Epithelial cell of prostate (primary cell): ENCODE measurements around the gene PPP1R3E.
"Not testable (repeated sequence)": the region's sequence is repeated elsewhere in the genome, so short reads cannot be mapped to it uniquely, and the experiment has no call there.

Experiments used
- DNase-seq: peaks from one replicate; pipeline ENCODE4 v3.0.0-alpha.2; 2011; ENCODE audit warnings: low read depth, low spot score
- H3K27ac ChIP-seq: fragments of 450-650 bp; 2 replicates; pipeline ENCODE4 v1.5.1; 2017; ENCODE audit warnings: mild to moderate bottlenecking

The PPP1R3E gene

DNA sequence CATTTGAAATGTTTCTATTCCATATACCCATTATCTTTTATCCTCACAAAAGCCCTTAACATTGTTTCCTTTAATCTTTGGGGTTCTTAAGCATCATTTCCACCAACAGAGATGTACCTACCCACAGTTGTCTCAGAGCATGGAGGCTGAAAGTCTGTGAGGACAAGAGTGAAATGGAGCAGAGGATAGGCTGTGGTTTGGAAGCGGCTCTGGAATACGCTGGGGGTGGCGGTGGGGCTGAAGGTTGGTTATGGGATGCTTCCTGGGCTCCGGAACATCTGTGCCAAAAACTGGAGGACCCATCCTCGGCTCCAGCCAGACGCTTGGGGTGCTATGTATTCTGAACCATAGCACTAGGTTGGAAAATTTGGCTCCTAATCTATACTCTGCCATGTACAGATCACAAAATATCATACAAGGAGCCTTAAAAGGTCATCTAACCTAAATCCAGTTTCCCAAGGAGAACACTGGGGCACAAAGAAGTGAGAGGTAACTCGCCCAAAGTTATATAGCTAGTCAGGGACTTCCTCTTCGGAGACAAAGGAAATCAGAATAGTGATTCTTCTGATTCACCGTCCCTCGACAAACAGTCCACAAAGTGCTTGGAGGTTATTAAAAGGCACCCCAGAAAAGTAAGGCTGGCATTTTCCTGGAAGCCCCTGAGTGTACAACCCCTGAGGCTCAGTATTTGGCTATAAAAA lies 2.5 kb downstream of the PPP1R3E start:
- peak overlapping the region; percentile 85 for H3K27ac ChIP-seq
- DNase-seq, result no peak

DNA sequence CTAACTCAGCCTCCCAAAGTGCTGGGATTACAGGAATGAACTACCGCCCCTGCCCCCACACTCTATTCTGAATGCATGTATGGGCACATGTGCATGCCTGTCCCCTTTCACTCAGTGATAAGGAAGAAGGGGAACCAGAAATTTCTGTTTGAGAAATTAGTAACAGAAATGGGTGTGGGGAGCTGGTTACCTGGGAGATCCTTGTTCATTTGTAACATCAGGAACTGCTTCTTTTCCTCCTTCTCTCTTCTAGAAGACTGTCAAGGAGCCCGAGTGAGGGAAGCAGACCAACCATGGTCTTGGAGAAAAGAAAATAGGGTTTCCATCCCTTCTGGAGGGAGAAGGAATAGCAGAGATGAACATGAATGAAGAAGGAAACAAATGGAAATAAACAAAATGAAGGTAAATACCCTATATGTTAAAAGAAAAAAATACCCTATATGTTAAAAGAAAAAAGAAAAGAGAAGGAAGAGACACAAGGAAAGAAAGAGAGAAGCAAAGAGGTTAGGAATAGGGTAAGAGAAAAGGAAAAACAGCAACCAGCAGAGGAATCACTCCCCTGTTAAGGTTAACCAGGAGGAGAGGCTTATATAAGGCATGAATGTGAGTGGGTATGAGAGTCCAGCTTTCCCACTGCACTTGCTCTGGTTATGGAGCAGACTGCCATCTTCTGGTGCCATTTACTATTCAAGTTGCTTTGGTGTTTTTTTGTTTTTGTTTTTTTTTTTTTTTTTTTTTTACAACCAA lies 3.3 kb downstream of the PPP1R3E start:
- DNase-seq, result peak; percentile 53
- peak overlapping the region; percentile 85 for H3K27ac ChIP-seq

DNA sequence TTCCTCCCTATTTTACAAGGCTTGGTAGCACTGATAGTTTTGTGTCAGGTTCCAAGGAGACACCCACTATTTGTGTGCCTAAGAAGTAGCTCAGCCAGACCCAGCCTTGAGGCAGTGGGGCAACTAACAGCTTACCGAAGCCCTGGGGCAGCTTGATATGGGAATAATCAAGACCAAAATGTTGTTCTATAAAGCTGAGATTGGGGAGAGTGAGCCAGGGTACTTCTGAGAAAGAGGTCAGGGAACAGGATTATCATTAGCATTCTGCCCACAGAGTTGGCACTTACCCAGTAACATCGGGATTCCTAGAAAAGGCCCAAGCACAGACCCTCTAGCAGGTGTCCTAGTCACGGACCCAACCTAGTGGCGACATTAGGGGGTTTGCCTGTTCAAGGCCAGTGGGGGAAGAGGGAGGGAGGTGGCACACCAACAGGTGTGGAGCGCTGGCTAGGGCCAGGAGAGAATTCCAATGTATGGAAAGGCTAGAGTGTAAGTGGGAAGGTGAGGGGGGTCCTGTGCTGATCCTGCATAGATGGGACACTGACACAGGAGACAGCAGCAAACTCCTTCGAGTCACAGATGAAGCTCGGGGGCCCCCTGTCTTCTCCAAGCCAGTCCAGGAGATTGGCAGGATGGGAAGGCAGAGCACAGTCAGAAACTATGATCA lies 4.9 kb downstream of the PPP1R3E start:
- H3K27ac ChIP-seq, result peak overlapping the region; percentile 85
- no peak for DNase-seq

DNA sequence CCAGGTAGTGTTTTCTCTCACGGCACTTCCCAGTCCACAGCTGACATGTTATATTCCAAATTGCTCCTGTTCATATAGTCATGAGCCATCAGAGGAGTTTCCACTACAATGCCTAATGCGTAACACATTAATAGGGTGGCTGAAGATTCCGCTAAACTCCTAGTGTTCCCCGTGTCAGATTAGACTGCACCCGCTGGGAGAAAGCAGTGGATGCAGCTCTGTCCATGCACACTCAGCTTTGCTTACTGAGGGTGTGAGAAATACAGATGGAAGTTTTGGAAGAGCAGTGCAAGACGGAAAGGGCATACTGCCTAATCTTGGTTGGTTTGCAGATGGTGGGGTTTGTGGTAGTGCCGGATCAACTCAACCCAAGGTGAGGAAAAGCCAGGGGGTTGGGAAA lies 5.6 kb downstream of the PPP1R3E start:
- no peak for DNase-seq
- H3K27ac ChIP-seq, result no peak overlapping the region

DNA sequence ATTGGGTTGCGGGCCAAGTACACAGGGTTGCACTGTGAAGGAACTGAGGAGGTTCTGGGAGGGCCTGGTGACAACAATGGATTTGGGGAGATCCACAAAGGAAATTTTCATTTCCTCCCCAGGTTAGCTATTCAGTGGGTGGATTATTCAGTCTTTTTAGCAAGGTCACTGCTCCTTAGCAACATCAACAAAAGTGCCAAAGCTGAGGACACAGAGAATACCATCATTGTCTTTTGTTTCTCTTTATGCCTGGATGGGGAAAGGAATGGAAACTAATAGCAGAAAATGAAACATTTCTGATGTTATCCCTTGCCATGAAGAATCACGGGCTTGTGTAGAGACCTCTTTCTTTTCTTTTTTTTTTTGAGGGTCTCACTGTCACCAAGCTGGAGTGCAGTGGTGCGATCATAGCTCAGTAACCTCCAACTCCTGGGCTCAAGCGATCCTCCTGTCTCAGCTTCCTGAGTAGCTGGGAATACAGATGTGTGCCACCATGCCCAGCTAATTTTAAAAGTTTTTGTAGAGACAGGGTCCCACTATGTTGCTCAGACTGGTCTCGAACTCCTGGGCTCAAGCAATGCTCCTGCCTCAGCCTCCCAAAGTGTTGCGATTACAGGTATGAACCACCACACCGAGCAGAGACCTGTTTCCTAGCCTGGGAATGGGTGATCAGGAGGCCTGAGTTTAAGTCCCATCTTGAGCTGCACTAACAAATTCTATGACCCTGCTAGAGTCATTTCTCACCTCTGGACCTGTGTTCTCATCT lies 6.5 kb downstream of the PPP1R3E start:
- no peak overlapping the region for H3K27ac ChIP-seq
- DNase-seq, result no peak

DNA sequence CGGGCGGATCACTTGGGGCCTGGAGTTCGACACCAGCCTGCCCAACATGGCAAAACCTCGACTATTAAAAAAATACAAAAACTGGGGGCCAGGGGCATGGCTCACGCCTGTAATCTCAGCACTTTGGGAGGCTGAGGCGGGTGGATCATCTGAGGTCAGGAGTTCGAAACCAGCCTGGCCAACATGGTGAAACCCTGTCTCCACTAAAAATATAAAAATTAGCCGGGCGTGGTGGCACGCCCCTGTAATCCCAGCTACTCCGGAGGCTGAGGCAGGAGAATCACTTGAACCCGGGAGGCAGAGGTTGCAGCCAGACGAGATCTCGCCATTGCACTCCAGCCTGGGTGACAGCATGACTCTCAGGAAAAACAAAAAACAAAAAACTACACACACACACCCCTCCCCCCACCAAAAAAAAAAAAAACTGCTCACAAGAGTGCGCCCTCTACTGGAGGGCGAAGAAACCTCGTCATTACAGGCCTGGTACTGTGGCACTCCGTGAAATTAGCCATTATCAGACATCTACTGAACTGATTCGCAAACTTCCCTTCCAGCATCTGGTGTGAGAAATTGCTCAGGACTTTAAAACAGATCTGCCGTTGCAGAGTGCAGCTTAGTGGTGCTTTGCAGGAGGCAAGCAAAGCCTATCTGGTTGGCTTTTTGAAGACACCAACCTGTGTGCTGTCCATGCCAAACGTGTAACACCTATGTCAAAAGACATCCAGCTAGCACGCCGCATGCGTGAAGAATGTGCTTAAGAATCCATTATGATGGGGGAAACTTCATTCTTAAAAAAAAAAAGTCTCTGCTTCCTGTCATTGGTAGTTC lies 7.7 kb downstream of the PPP1R3E start:
- no peak for DNase-seq
- no peak overlapping the region for H3K27ac ChIP-seq

DNA sequence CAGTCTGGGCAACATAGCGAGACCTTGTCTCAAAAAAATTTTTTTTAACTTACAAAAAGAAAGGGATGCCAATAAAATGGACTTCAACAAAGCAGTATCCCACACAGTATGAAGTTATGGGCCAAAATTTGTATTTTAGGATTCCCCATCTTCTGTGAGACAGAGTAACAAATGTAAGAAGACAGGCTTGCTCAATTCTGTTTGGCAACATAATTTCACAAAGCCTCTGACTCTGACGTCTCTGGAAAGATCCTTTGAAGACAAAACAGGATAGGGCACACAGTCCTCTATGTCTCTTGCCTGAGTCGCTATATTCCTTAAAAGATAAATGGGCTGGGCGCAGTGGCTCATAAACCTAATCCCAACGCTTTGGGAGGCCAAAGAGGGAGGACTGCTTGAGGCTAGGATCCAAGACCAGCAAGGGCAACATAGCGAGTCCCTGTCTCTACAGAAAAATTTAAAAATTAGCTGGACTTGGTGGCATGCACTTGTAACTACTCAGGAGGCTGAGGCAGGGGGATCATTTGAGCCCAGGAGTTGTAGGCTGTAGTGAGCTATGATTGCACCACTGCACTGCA lies 15.7 kb downstream of the PPP1R3E start:
- peak overlapping the region; percentile 83 for H3K27ac ChIP-seq
- no peak for DNase-seq

DNA sequence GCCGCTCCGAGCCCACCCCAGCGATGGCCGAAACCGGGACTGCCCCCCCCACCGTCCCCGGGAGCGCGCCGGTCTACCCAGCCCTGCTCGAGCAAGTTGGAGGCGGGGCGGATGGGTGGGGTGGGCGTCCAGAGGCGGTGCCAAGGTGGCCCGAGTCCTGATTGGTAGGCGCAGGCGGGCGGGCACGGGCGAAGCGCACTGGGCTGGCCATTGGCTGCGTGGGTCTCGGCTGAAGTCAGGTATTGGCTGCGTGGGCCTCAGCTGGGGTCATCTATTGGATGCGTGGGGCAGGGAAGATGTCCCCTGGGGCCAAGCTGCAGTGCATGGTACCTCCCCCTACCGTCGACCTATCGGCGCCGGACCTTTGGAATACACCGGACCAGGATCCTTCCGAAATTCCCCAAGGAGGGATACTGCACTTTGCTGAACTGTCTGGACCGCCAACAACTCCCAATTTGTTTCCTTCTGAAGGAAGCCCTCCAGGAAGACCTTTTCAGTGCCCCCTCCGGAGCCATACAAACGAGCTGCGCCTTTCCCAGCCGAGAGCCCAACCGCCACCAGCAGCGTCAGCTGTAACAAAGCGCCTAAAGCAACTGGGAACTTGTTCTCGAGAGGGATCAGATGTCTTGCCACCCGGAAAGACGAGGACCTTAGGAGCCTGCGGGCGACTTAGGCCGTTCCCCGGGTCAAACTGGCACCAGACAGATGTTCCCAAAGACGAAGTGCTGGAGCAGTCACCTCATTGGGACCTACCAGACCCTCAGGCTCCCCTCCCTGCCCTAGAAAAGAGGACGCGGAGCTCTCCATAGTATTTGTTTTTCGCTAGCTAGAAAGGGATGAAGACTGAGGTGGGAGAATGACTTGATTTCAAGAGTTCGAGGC lies 16.4 kb downstream of the PPP1R3E start, which contains the start of gene HOMEZ:
TSS of gene HOMEZ (minus strand) at position 113 of the 882 bp plus-strand sequence. CDS start 180 bp downstream, outside the sequence.
- DNase-seq, result peak; percentile 89
- peak within 1 kb of the TSS; percentile 83 for H3K27ac ChIP-seq

DNA sequence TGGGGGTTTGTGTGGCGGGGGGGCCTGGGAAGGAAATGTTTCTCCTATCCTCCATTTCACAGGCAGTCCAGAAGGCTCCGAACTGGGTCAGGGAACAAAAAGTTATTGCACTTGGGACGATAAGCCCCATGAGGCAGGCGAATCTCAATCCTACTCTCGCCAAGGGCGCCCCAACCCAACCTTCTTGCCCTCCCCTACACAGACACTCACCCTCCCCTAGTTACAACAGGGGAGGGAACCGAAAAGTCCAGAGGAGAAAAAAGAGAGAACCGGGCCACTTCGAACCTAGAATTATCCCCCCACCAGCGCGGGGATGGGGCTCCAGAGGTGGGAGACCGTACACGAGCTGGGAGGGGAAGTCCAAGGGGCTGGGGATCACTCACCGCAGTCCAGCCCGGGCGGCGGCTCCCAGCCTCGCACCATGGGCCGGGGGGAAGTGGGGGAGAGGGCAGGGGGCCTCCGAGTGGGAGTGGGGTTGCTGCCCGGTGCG lies 17.1 kb downstream of the PPP1R3E start:
- H3K27ac ChIP-seq, result peak overlapping the region; percentile 83
- DNase-seq, result no peak

DNA sequence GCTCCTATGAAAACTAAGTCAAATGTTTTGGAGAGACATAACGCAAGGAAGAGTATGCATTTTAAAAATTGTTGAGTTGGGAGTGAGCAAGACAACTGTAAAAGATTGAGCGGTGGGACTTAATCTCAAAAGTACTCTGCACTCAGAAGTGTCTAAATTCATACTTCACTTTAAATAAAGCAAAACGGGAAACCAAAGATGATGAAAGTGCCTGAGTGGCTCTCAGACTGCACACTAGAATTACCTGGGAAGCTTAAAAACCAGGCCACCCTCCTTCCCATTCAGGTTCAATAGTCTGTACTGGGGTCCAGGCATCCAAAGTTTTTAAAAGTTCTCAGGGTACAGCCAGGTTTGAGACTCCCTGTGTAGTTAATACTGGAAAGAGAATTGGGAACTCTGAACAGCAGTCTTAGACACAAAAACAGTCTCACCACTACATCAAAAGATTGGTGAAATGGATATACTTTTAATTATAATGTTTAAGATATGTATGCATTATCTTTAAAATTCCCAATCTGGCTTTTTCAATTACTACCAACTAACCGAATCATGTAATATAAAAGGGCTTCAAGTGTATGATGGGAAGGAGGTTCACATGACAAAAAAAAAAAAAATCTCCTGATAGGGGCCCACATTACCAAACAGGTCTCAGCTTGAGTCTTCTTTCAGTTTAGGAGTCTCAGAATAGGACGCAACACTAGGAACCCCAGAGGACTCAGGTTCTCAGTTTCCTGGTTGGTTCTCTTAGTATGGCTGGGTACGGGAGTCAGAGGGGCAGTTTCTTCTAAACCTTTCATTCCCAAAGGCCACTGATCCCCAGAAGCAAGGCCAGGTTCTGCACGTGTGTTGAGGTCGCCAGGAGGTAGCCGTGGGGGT lies 17.8 kb downstream of the PPP1R3E start:
- no peak for DNase-seq
- H3K27ac ChIP-seq, result peak overlapping the region; percentile 83

DNA sequence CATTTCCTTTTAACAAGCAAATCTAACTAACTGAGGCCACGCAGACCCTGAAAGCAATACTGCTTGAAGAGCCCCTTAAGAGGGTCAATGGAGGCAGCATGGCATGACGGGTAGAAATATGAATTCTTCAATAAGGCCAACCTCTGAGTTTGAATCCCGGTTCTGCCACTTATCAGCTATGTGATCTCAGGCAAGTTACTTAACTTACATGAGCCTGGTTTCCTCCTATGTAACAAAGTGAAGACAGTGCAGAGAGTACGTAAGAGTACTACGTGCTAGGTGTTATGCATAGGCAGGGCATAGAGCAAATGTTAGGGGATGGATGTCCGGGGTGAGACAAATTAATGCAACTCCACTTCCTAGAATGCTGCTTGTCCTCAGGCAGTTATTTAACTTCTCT lies 21.4 kb downstream of the PPP1R3E start:
- H3K27ac ChIP-seq, result no peak overlapping the region
- DNase-seq, result no peak

DNA sequence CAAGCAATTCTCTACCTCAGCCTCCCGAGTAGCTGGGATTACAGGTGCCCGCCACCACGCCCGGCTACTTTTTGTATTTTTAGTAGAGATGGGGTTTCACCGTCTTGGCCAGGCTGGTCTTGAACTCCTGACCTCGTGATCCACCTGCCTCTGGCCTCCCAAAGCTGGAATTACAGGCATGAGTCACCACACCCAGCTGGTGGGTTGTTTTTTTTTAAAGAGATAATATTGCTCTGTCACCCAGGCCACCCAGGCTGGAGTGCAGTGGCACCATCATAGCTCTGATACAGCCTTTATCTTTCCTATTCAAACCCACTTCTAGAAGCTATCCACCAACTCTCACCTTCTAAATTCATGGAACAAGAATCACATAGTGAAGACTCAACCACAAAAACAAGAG lies 24.7 kb downstream of the PPP1R3E start:
- not testable (repeated sequence) for DNase-seq, H3K27ac ChIP-seq

DNA sequence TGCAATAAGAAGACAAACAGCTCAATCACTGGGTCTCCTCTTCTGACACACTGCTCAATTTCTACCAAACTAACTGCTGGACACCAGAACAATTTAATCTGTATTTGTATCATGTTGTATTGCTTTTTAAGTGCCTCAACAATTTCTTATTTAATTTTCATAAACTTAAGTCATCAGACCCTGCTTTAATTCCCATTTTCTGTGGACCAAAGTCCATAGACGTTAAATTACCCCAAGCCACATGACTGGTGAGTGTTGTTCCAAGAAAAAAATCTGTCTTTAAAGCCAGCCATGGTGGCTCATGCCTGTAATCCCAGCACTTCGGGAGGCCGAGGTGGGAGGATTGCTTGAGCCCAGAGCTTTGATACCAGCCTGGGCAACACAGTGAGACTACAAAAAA lies 25.5 kb downstream of the PPP1R3E start:
- H3K27ac ChIP-seq, result no peak overlapping the region
- no peak for DNase-seq

DNA sequence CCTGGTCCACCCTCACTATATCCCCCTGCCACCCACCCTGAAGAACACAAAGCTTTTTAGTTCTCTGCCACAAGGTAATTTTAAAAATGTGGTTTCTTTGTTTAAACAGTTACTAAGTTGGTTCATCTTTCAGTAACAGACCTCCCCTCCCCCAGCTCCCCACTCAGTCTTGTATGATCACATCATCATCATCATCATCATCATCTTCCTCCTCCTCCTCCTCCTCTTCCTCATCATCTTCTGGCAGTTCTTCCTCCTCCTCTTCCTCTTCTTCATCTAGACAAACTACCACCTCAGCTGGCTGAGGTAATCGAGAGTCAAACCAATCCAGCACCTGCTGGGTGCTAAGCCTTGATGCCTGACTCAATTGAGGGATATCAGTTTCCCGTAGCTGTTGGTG lies 27.2 kb downstream of the PPP1R3E start:
- H3K27ac ChIP-seq, result peak overlapping the region; percentile 53
- DNase-seq, result no peak

DNA sequence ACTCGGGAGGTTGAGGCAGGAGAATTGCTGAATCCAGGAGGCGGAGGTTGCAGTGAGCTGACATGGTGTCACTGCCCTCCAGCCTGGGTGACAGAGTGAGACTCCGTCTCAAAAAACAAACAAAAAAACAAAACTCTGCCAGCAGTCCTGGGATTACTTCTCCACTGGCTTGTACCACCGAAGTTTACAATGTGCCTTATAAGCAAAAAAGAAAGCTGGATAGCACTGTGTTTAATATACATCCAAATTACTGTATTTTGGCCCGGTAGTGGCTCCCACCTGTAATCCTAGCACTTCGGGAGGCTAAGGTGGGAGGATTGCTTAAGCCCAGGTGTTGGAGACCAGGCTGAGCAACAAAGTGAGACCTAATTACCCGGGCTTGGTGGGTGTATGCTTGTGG lies 33.5 kb downstream of the PPP1R3E start:
- no peak overlapping the region for H3K27ac ChIP-seq
- DNase-seq, result no peak

DNA sequence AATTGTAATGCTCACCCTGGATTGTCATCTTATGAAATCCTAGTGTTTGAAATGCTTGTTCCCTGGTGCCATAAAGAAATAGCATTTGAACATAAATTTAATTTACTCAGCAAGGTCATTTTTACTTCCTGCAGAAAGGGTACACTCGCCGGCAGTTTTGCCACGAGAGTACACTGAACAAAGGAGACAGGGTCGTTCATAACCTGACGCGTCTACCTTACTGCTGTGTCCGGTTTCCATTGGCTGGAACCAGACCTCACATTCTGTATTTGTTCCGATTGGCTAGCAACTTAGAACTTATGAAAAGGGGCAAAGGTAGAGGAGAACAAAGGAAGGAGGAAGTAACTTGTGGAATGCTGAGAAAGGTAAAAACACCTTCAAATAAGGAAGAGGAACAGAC lies 41.8 kb downstream of the PPP1R3E start:
- not testable (repeated sequence) for DNase-seq, H3K27ac ChIP-seq

DNA sequence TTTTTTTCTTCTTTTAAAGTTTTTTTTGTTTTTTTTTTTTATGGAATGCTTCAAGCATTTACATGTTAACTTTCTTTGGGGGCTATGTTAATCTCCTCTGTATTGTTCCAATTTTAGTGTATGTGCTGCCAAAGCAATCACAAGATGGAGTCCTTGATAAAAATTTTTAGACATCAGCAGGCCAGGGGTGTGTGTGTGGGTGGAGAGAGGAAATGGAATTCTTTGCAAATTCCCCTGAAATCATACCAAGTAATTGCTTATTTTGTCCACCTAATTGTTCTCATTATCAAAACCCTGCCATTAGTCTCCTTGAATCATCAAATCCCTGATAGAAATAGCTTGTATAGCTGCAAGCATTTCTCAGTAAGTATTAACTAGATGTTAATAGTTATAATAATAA lies 43.2 kb downstream of the PPP1R3E start:
- H3K27ac ChIP-seq, result no peak overlapping the region
- DNase-seq, result no peak
